ENCODE data around the gene UBAC2.

Gene UBAC2

GRCh38 chr13:99415851-99416331 is 215.2 kb downstream of the UBAC2 start:
- DNase-seq (ENCODE audit: low read depth in 3 of 3): peak in 1 of 3 experiments; percentile 36

GRCh38 chr13:99416411-99417121 is 215.9 kb downstream of the UBAC2 start:
- no peak for DNase-seq (ENCODE audit: low read depth in 3 of 3)

- DNase-seq (ENCODE audit: low read depth in 3 of 3): no peak
These were observed 216.8 kb downstream of the UBAC2 start for GRCh38 chr13:99417201-99418102.

- no peak for DNase-seq (ENCODE audit: low read depth in 3 of 3)
These were observed 217.6 kb downstream of the UBAC2 start for GRCh38 chr13:99418103-99418842.

GRCh38 chr13:99418843-99419140 is 218.1 kb downstream of the UBAC2 start:
- DNase-seq (ENCODE audit: low read depth in 3 of 3): no peak

GRCh38 chr13:99419591-99420243 is 219.1 kb downstream of the UBAC2 start:
- no peak for DNase-seq (ENCODE audit: low read depth in 3 of 3)

GRCh38 chr13:99421271-99421670 is 220.6 kb downstream of the UBAC2 start:
- DNase-seq (ENCODE audit: low read depth in 3 of 3): no peak

- DNase-seq (ENCODE audit: low read depth in 3 of 3): no peak
These were observed 221.3 kb downstream of the UBAC2 start for GRCh38 chr13:99421758-99422585.

- no peak for DNase-seq (ENCODE audit: low read depth in 3 of 3)
These were observed 222.0 kb downstream of the UBAC2 start for GRCh38 chr13:99422586-99423220.

- DNase-seq (ENCODE audit: low read depth in 3 of 3): peak in 1 of 3 experiments; percentile 44
These were observed 225.1 kb downstream of the UBAC2 start for GRCh38 chr13:99425485-99426341.

GRCh38 chr13:99426426-99426825 is 225.8 kb downstream of the UBAC2 start:
- no peak for DNase-seq (ENCODE audit: low read depth in 3 of 3)

- DNase-seq (ENCODE audit: low read depth in 3 of 3): no peak
These were observed 229.0 kb downstream of the UBAC2 start for GRCh38 chr13:99429670-99430069.

- DNase-seq (ENCODE audit: low read depth in 3 of 3): no peak
These were observed 231.4 kb downstream of the UBAC2 start for GRCh38 chr13:99431927-99432608.

GRCh38 chr13:99432609-99433542 is 232.2 kb downstream of the UBAC2 start:
- peak; percentile 56 to 72 (median 68) for DNase-seq (ENCODE audit: low read depth in 3 of 3)

GRCh38 chr13:99433543-99434075 is 233.0 kb downstream of the UBAC2 start:
- DNase-seq (ENCODE audit: low read depth in 3 of 3): no peak

- peak in 2 of 3 experiments; percentile 65 to 66 for DNase-seq (ENCODE audit: low read depth in 3 of 3)
These were observed 233.7 kb downstream of the UBAC2 start for GRCh38 chr13:99434258-99434788.

GRCh38 chr13:99435116-99435515 is 234.5 kb downstream of the UBAC2 start:
- DNase-seq (ENCODE audit: low read depth in 3 of 3): no peak
